ENCODE data around the gene TPM1.

TPM1 gene

GRCh38 chr15:63114465-63114864 is 71.9 kb downstream of the TPM1 start:
- no peak overlapping the region for H3K4me2 ChIP-seq (ENCODE audit: insufficient read depth, low read length, poor library complexity, severe bottlenecking)
- H4K91ac ChIP-seq (ENCODE audit: low read depth, low read length, poor library complexity): no peak overlapping the region
- no peak for DNase-seq (ENCODE audit: low spot score)
- H2AK5ac ChIP-seq (ENCODE audit: low read depth, low read length): no peak overlapping the region
- H2BK5ac ChIP-seq (ENCODE audit: low read length): no peak overlapping the region
- peaks cover 0 to 3% of the 10 kb centered on the region in 2 donors for H3K4me1 ChIP-seq (ENCODE audit: control insufficient read depth in 2 of 2, insufficient read depth in 1 of 2, low read depth in 1 of 2, low read length in 2 of 2)
- no peak overlapping the region for H3K4me3 ChIP-seq (ENCODE audit: low read length in 2 of 2)
- H3K36me3 ChIP-seq (replicated peaks in 1 of 2; ENCODE audit: control insufficient read depth in 2 of 2, insufficient read depth in 2 of 2, low read length in 2 of 2): no peaks in the 10 kb centered on the region
- peaks cover 0 to 1% of the 10 kb centered on the region in 2 donors for H3K9me3 ChIP-seq (replicated peaks in 1 of 2; ENCODE audit: control insufficient read depth in 2 of 2, insufficient read depth in 1 of 2, low read depth in 1 of 2, low read length in 2 of 2)
- H2AFZ ChIP-seq (ENCODE audit: low read length): no peak overlapping the region
- no peak overlapping the region for H3K23ac ChIP-seq (ENCODE audit: low read depth, low read length, poor library complexity)
- no peak overlapping the region for H2BK15ac ChIP-seq (ENCODE audit: low read length)
- no peak overlapping the region for H4K8ac ChIP-seq (ENCODE audit: low read depth, low read length)
- H3K18ac ChIP-seq (ENCODE audit: low read length): no peak overlapping the region
- no CpG with 5 or more reads among the region's 2 CpGs for WGBS, 2 donors (ENCODE audit: extremely low coverage in 2 of 2, insufficient read length in 2 of 2, insufficient replicate concordance in 1 of 2)
- H3K79me1 ChIP-seq (ENCODE audit: low read depth, low read length): no peaks in the 10 kb centered on the region
- no peak overlapping the region for H3K4ac ChIP-seq (ENCODE audit: low read length)
- H2BK120ac ChIP-seq (ENCODE audit: low read depth, low read length): no peak overlapping the region
- H3K27me3 ChIP-seq (ENCODE audit: control insufficient read depth in 3 of 3, insufficient read depth in 3 of 3, low read depth in 1 of 3, low read length in 3 of 3): peaks cover 0 to 9% (median 0%) of the 10 kb centered on the region in 3 experiments
- no peak overlapping the region for H3K27ac ChIP-seq (replicated peaks; ENCODE audit: low read length)
- no peak overlapping the region for H3K9ac ChIP-seq (ENCODE audit: low read depth, low read length, poor library complexity)
- H2BK12ac ChIP-seq (ENCODE audit: low read length): no peak overlapping the region
- no peak overlapping the region for H3K14ac ChIP-seq (ENCODE audit: low read length)

All from neuronal stem cell (in vitro differentiated cells).